NCI-H1417 (cell line): Measurements from ENCODE around the gene SYCP2.
A peak's percentile ranks its signal among the peaks of the same experiment; 100 is the strongest.
"Not testable (repeated sequence)": the region's sequence is repeated elsewhere in the genome, so short reads cannot be mapped to it uniquely, and the experiment has no call there.

Source experiments
- DNase-seq, 3 experiments: peaks; one replicate each; lab custom pipeline; 2025; lab: John Stamatoyannopoulos, UW

SYCP2 gene

DNA sequence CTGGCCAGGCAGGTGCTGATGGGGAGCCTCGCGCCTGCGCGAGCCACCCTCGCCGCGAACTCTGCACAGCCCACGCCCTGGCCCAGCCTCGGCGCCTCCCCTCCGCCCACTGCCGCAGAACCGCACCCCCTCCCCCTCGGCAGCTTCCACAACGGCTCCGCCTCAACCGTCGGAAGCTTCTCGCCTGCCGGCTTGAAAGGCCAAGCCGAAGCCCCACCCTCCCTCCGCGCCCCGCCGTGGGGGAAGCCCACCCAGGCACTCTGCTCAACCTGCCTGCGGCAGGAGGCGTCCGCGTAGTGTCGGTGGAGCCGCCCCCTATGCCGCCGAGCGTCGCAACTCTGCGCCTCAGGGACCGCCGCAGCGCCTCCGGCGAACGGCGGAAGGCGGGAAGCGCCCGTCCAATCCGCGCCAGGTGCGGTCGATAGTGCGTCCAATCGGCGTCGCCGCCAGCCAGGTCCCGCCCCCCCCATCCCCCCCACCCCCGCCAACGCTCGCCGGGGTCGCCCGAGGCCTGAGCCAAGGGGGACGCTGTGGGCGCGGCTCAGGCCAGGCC lies at the start of gene SYCP2:
TSS of gene SYCP2 (minus strand) at position 342 of the 553 bp plus-strand sequence. CDS start 11,224 bp downstream, outside the sequence.
- peak in 1 of 3 experiments; percentile 62 for DNase-seq

DNA sequence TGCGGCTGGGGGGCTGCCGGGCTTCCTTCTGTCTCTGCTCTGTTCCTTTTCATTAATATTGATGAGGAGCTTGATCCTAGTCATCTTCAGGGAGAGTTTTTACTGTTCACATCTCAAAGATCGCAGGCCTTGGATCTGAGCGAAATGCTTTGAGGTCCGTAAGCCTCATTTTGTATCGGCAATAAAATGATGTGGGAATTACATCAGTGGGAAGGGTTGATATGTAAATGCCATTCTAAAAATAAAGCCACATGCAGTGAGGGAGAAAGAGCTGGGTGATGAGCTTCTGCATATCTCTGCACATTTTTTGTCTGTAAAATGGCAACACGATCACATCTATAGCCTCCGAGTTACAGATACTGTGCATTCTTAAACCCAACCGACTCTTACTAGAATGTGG lies 49.6 kb upstream of the SYCP2 start:
- DNase-seq, result no peak

DNA sequence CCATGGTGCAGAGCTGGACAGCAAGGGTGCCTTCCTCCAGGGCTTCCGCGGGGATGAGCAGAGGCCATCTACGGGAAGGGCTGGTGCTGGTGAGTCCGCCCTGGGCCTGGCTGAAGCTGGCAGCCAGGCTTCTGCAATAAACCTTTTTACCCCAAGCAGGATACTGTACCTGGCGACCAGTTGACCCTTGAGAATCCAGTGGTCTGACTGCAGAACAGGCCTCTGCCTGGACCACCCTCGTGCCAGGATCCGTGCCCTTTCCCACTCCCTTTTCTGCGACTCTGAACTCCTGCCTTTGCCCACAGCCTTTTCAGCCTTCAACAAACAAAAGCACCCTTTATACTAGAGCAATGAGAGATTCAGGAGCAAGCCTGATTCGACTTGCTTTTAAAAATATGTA lies 43.6 kb upstream of the SYCP2 start:
- DNase-seq, result no peak

- no peak for DNase-seq
Observed at GRCh38 chr20:59976156-59976782, 42.8 kb upstream of the SYCP2 start.

DNA sequence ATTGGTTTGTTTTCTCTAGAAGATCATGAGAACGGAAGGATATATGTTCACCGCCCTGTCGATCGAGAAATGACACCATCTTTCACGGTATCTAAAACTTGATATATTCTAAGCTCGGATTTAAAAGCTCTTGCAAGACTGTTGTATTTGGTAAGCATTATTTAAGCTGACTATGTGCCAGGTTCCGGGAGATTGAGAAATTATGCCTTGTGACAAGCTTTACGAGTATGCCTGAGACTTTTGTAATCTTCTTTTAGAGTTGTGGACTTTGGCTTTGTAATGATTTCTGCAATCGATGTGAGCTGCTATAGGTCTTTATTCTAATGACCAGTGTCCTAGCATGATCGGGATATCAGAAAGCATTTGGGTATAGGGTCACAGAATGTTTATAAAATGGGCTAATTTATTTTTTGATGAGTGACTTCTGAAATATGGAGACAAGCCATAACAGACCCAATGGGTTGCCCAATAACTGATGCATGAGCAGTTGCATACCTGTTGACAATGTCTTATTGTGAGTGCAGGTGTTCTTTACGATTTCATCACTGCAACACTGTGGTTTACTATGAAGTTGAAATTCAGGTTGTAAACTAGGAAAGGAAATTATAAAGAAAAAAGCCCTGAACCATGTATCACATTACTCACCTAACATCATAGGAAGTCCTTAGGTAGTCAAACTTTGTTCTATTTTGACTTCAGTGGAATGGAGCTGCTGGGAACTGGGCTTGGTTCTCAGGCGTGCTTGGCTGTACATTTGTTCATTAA lies 38.8 kb upstream of the SYCP2 start:
- DNase-seq, result no peak

DNA sequence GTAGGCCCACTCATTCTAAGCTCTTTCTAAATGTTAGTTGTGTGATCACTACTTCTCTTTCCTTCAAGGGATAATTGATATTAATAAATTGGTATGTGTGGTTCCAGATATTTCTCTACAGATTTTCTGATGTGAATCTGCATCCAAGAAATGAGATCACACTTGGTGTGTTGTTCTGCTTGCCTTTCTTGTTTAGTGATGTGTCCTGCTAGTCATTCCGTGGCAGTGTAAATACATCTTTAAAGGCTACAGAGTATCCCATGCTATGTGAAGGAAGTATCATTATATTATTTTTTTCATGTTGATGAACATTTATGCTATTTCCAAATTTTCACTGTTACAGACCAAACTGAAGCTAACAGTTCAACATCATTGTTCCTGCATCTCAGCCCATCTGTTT lies 38.0 kb upstream of the SYCP2 start:
- DNase-seq, result no peak

- DNase-seq, result no peak
Observed at GRCh38 chr20:59966428-59966827, 33.0 kb upstream of the SYCP2 start.

- no peak for DNase-seq
Observed at GRCh38 chr20:59962155-59962554, 28.7 kb upstream of the SYCP2 start.

DNA sequence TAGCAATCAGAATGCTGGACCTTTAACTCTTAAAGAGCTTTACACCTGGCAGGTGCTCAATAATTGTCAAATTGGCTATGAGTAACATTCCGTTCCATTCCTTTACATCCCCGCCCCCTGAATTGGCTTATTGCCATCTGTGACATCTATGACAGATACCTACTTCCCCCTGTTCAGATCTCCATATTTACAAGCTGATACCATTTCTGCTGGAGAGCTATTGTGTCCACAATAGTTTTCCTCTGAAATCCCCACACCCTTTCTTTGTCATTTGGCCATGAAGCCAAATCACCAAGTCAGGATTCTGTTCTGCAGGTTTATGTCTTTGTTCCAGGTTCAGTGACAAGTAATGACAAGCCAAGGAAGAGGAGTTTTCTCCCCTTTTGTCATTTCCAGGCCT lies 28.0 kb upstream of the SYCP2 start:
- no peak for DNase-seq

GRCh38 chr20:59958626-59959025 lies 25.2 kb upstream of the SYCP2 start:
- DNase-seq, result no peak

GRCh38 chr20:59958123-59958522 lies 24.7 kb upstream of the SYCP2 start, which contains the start of gene CDH26:
Gene CDH26, plus strand, starts transcription at chr20:59958423. Its CDS starts 304 bp downstream, at chr20:59958727.
- DNase-seq, result no peak

- DNase-seq, result not testable (repeated sequence)
Observed at GRCh38 chr20:59957568-59957967, 24.1 kb upstream of the SYCP2 start.

DNA sequence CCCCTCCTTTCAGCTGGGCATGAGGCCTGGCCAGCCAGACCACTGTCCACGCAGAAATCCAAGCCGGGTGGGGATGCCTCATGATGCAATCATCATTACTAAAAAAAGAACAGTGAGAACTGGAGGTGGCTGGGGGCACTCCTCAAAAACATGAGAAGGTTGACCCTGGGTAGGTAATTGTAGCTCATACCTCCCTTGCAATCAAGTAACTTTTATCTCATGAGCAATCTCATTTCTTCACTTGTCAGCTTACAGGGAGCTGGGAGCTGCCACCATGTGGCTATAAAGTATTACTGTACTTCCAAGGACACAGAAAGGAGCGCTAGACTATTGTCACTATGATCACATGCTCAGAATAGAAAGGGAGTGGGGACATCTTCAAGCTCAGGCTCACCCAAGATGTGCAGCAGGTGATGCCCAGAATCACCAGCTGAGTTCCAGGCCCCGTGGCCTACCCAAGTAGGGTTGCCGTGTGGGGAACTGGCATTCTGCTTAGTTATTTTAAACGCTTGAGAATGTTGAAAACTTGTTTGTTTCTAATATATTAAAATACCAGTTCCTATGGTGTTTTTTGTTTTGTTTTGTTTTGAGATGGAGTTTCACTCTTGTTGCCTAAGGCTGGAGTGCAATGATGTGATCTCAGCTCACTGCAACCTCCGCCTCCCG lies 21.8 kb upstream of the SYCP2 start:
- DNase-seq, result peak; percentile 12 to 42 (median 39)

DNA sequence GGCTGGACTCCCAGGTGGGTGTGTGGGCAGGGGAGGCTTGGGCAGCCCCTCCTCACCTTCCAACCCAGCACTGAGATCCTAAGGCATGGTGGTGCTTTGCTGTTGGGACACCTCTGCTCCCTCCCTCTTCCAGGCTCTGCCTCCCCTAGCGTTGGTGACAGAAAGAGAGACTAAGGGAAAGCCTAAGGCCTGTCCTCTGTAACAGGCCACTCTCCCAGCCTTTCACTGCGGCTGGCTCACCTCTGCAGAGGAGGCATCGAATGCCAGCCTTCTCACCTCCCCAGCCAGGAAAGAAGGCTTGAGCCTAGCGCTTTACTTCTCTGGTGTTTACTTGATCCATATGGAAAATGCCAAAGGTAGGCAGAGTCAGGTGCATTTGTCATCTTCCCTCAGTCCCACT lies 21.3 kb upstream of the SYCP2 start:
- no peak for DNase-seq

DNA sequence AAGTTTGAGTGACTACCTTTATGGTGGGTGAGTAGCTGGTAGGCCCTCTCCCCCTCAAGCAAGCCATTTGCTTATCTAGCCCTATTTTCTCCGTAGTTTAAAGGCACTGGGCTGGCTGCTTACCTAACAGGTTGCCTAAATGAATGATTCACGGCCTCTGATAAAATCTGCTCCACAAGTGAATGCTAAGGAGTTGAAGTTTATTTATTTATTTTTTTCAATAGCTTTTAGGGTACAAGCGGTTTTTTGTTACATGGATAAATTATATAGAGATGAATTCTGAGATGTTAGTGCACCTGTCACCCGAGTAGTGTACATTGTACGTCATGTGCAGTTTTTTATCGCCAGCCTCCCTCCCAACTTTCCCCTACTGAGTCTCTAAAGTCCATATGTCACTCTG lies 16.5 kb upstream of the SYCP2 start:
- DNase-seq, result no peak

- peak; percentile 41 to 89 (median 49) for DNase-seq
Observed at GRCh38 chr20:59948828-59949720, 15.6 kb upstream of the SYCP2 start.

- DNase-seq, result no peak
Observed at GRCh38 chr20:59948212-59948611, 14.8 kb upstream of the SYCP2 start.

GRCh38 chr20:59947376-59947775 lies 13.9 kb upstream of the SYCP2 start:
- DNase-seq, result no peak

DNA sequence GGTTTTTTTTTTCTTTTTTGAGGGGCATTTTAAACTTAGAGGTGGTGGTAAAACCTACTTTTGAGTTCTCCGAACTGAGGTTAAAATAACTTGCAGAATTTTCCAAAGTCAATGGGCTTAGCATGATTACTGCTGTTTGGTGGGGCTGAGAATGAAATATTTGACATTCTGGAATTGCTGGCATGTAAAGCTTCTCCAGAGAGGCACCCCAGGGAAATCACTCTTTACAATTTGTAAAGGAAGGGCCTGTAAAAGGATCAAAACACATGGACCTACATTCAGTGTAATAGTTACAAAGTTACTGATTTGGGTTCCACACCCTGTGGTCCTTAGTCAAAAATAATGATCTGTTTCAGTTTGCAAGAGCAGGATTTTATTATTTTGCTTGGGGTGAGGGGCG lies 12.3 kb upstream of the SYCP2 start:
- no peak for DNase-seq

- no peak for DNase-seq
Observed at GRCh38 chr20:59945175-59945574, 11.7 kb upstream of the SYCP2 start.

- DNase-seq, result no peak
Observed at GRCh38 chr20:59944726-59945125, 11.3 kb upstream of the SYCP2 start.

- DNase-seq, result peak in 1 of 3 experiments; percentile 56
Observed at GRCh38 chr20:59942245-59942644, 8.8 kb upstream of the SYCP2 start.
